HG03135 (cell line): ENCODE results near the gene ENTR1.

Experiments used
- ATAC-seq: cut with Tn5 transposase; IDR thresholded peaks from one replicate; pipeline ENCODE4 v1.9.1; 2021; ENCODE audit warnings: mild to moderate bottlenecking, moderate library complexity; ENCODE audit not compliant: unreplicated experiment

ENTR1 gene

GRCh38 chr9:136363106-136363948 is 47.1 kb downstream of the ENTR1 start, which contains the start of gene DNLZ:
Gene DNLZ (minus strand): TSS chr9:136363744. CDS start chr9:136363714, 30 bp downstream.
- ATAC-seq: peak; percentile 65

- ATAC-seq: no peak
These were observed 48.0 kb downstream of the ENTR1 start for GRCh38 chr9:136362450-136362784.

- ATAC-seq: no peak
These were observed 48.5 kb downstream of the ENTR1 start for GRCh38 chr9:136361754-136362449.

GRCh38 chr9:136361047-136361753 is 49.2 kb downstream of the ENTR1 start:
- ATAC-seq: no peak

GRCh38 chr9:136359774-136360718 is 50.4 kb downstream of the ENTR1 start:
- no peak for ATAC-seq

- no peak for ATAC-seq
These were observed 51.5 kb downstream of the ENTR1 start for GRCh38 chr9:136358888-136359287.

GRCh38 chr9:136358016-136358415 is 52.4 kb downstream of the ENTR1 start:
- ATAC-seq: no peak

GRCh38 chr9:136357202-136357725 is 53.1 kb downstream of the ENTR1 start:
- no peak for ATAC-seq

GRCh38 chr9:136355616-136356557 is 54.5 kb downstream of the ENTR1 start:
- ATAC-seq: no peak

GRCh38 chr9:136354592-136355085 is 55.8 kb downstream of the ENTR1 start:
- no peak for ATAC-seq

GRCh38 chr9:136353757-136354488 is 56.5 kb downstream of the ENTR1 start:
- ATAC-seq: no peak

GRCh38 chr9:136353088-136353487 is 57.3 kb downstream of the ENTR1 start:
- ATAC-seq: no peak

GRCh38 chr9:136352682-136353081 is 57.7 kb downstream of the ENTR1 start:
- no peak for ATAC-seq
